K562 (cell line): ENCODE data around the gene CSNK2A1. TPM values are rescaled to one million over a fixed set of nuclear protein-coding genes. Genes with fewer than 3 reads are reported as not detected.

ENCODE experiments used
- ETV5 ChIP-seq: sonication (generic); formaldehyde crosslinking; IDR thresholded peaks from 2 replicates; pipeline ENCODE4 v1.4.0; 2020; ENCODE audit warnings: low read depth, mild to moderate bottlenecking, missing genetic modification reagents
- MNT ChIP-seq, 2 experiments: fragments of 450-650 bp; conservative IDR thresholded peaks; 2 replicates each; pipeline ENCODE4 v1.6.1; 2017; ENCODE audit warnings: mild to moderate bottlenecking in 2 of 2, moderate library complexity in 2 of 2
- POLR2B ChIP-seq: fragments of 450-650 bp; IDR thresholded peaks from 2 replicates; pipeline ENCODE4 v1.6.1; 2018; ENCODE audit warnings: low read depth; ENCODE audit not compliant: partially characterized antibody
- SNIP1 ChIP-seq: fragments of 450-650 bp; IDR thresholded peaks from 2 replicates; pipeline ENCODE4 v1.7.1; 2017; ENCODE audit warnings: low read depth, mild to moderate bottlenecking
- SP2 ChIP-seq: IDR thresholded peaks from 2 replicates; pipeline ENCODE4 v1.6.1; 2011; ENCODE audit warnings: mild to moderate bottlenecking, low read depth, low read length, moderate library complexity; ENCODE audit not compliant: poor library complexity, severe bottlenecking; ENCODE audit errors: extremely low read depth
- ZNF124 ChIP-seq: sonication (generic); formaldehyde crosslinking; IDR thresholded peaks from 2 replicates; pipeline ENCODE4 v1.8.1; 2022; ENCODE audit warnings: missing genetic modification reagents
- ZNF592 ChIP-seq: fragments of 450-650 bp; IDR thresholded peaks from 2 replicates; pipeline ENCODE4 v1.6.1; 2017; ENCODE audit warnings: antibody characterized with exemption, mild to moderate bottlenecking
- polyA plus RNA-seq, 8 experiments: library from polyadenylated mRNA; depleted of rRNA in 4 of 8; stranded (reverse) in 5 of 8; unstranded in 3 of 8; fragments of >200 nt; fragmentation: Nextera tagmentation in 2 of 8; fragmentation: Illumina TruSeq in 1 of 8; extraction: Ambion mirVana in 2 of 8; extraction: Trizol in 1 of 8; gene quantifications; 2 replicates each; pipeline versions ENCODE4 v1.2.1 to v1.2.3, GENCODE V29; 2011 to 2014; ENCODE audit warnings: inconsistent platforms in 1 of 8, missing spikeins in 1 of 8
- total RNA-seq, 7 experiments: library from RNA; depleted of rRNA in 6 of 7; stranded (reverse); fragments of >200 nt in 6 of 7; fragmentation: Illumina TruSeq in 2 of 7; extraction: Trizol in 2 of 7; gene quantifications; 2 replicates each; pipeline versions ENCODE4 v1.2.1 to v1.2.3, GENCODE V29; 2011 to 2021; ENCODE audit warnings: low replicate concordance in 1 of 7
- TF ChIP-seq, protein P1 (sequence below), 2 experiments: fragments of 450-650 bp; formaldehyde crosslinking in 1 of 2; IDR thresholded peaks; 2 replicates each; pipeline versions ENCODE4 v1.4.0 to v1.6.1; 2014 to 2020; ENCODE audit warnings: mild to moderate bottlenecking in 2 of 2, borderline replicate concordance in 1 of 2, low read depth in 1 of 2
- TF ChIP-seq, protein P2 (sequence below): sonication (generic); IDR thresholded peaks from 2 replicates; pipeline ENCODE4 v1.6.1; 2016

CSNK2A1 gene
- total and polyA plus RNA-seq, 9 of the 15 experiments (the other 6 are each of a cell fraction or from before 2014, with no cell fraction given): 71.0 to 251 (median 103) TPM

- TF ChIP-seq, protein P1, sequence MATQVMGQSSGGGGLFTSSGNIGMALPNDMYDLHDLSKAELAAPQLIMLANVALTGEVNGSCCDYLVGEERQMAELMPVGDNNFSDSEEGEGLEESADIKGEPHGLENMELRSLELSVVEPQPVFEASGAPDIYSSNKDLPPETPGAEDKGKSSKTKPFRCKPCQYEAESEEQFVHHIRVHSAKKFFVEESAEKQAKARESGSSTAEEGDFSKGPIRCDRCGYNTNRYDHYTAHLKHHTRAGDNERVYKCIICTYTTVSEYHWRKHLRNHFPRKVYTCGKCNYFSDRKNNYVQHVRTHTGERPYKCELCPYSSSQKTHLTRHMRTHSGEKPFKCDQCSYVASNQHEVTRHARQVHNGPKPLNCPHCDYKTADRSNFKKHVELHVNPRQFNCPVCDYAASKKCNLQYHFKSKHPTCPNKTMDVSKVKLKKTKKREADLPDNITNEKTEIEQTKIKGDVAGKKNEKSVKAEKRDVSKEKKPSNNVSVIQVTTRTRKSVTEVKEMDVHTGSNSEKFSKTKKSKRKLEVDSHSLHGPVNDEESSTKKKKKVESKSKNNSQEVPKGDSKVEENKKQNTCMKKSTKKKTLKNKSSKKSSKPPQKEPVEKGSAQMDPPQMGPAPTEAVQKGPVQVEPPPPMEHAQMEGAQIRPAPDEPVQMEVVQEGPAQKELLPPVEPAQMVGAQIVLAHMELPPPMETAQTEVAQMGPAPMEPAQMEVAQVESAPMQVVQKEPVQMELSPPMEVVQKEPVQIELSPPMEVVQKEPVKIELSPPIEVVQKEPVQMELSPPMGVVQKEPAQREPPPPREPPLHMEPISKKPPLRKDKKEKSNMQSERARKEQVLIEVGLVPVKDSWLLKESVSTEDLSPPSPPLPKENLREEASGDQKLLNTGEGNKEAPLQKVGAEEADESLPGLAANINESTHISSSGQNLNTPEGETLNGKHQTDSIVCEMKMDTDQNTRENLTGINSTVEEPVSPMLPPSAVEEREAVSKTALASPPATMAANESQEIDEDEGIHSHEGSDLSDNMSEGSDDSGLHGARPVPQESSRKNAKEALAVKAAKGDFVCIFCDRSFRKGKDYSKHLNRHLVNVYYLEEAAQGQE (IDR thresholded peaks at IDR 0.05; ENCODE audit: borderline replicate concordance): no peak
- TF ChIP-seq, protein P1 (CRISPR knock-in tag; IDR thresholded peaks at IDR 0.05; ENCODE audit: low read depth): no peak
- TF ChIP-seq SNIP1 (no peak), ZNF592 (0 out of 2 replicates have a peak, but pooled peaks have one; percentile 22), ZNF124 (CRISPR knock-in tag) (no peak), ETV5 (CRISPR knock-in tag) (no peak), POLR2B (no peak), SP2 (no peak), MNT (conservative IDR thresholded peaks at IDR 0.05) (peak in 1 of 2 experiments; percentile 46; a peak in 1 of 4 replicates)
- TF ChIP-seq, protein P2, sequence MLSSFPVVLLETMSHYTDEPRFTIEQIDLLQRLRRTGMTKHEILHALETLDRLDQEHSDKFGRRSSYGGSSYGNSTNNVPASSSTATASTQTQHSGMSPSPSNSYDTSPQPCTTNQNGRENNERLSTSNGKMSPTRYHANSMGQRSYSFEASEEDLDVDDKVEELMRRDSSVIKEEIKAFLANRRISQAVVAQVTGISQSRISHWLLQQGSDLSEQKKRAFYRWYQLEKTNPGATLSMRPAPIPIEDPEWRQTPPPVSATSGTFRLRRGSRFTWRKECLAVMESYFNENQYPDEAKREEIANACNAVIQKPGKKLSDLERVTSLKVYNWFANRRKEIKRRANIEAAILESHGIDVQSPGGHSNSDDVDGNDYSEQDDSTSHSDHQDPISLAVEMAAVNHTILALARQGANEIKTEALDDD: no peak
These were observed 98.6 kb downstream of the CSNK2A1 start (continued) for GRCh38 chr20:444862-445426.
